ENCODE results near the gene RNASE4.

RNASE4 gene

GRCh38 chr14:20645481-20645880 is 38.9 kb upstream of the RNASE4 start:
- no peak for TF ChIP-seq ZBTB7A (IDR thresholded peaks at IDR 0.05; ENCODE audit: low read depth)
- TF ChIP-seq MAX (IDR thresholded peaks at IDR 0.05) = no peak
- no peak for TF ChIP-seq USF1 (IDR thresholded peaks at IDR 0.05)
- TF ChIP-seq YY1 (IDR thresholded peaks at IDR 0.05; ENCODE audit: low read depth) = no peak
- TF ChIP-seq EP300 (IDR thresholded peaks at IDR 0.05; ENCODE audit: borderline replicate concordance) = no peak
- TF ChIP-seq FOXM1 (IDR thresholded peaks at IDR 0.05; ENCODE audit: borderline replicate concordance, low read depth) = no peak
- no peak for TF ChIP-seq REST (IDR thresholded peaks at IDR 0.05; ENCODE audit: low read depth)
- TF ChIP-seq CEBPB (IDR thresholded peaks at IDR 0.05) = no peak
- TF ChIP-seq NFIC (IDR thresholded peaks at IDR 0.05) = no peak

- TF ChIP-seq RAD21 (IDR thresholded peaks at IDR 0.05; ENCODE audit: low read depth) (no peak), MAX (IDR thresholded peaks at IDR 0.05) (no peak), EGR1 (IDR thresholded peaks at IDR 0.05) (no peak), USF1 (IDR thresholded peaks at IDR 0.05) (no peak), YY1 (IDR thresholded peaks at IDR 0.05; ENCODE audit: low read depth) (no peak), CEBPB (IDR thresholded peaks at IDR 0.05) (no peak), REST (IDR thresholded peaks at IDR 0.05; ENCODE audit: low read depth) (no peak), FOXM1 (IDR thresholded peaks at IDR 0.05; ENCODE audit: borderline replicate concordance, low read depth) (no peak), TAF1 (IDR thresholded peaks at IDR 0.05; ENCODE audit: low read depth) (no peak), NFIC (IDR thresholded peaks at IDR 0.05) (no peak), TCF12 (IDR thresholded peaks at IDR 0.05; ENCODE audit: low read depth) (no peak), EP300 (IDR thresholded peaks at IDR 0.05; ENCODE audit: borderline replicate concordance) (no peak), CREB1 (IDR thresholded peaks at IDR 0.05; ENCODE audit: low read depth) (no peak), ZBTB7A (IDR thresholded peaks at IDR 0.05; ENCODE audit: low read depth) (no peak), TEAD4 (IDR thresholded peaks at IDR 0.05) (no peak)
Measured at GRCh38 chr14:20652996-20653975, 31.1 kb upstream of the RNASE4 start.

GRCh38 chr14:20655851-20656250 is 28.5 kb upstream of the RNASE4 start:
- no peak for TF ChIP-seq YY1 (IDR thresholded peaks at IDR 0.05; ENCODE audit: low read depth)
- no peak for TF ChIP-seq MAX (IDR thresholded peaks at IDR 0.05)
- no peak for TF ChIP-seq NFIC (IDR thresholded peaks at IDR 0.05)
- TF ChIP-seq TEAD4 (IDR thresholded peaks at IDR 0.05) = no peak
- TF ChIP-seq TAF1 (IDR thresholded peaks at IDR 0.05; ENCODE audit: low read depth) = no peak
- TF ChIP-seq REST (IDR thresholded peaks at IDR 0.05; ENCODE audit: low read depth) = no peak
- TF ChIP-seq TCF12 (IDR thresholded peaks at IDR 0.05; ENCODE audit: low read depth) = no peak
- no peak for TF ChIP-seq ZBTB7A (IDR thresholded peaks at IDR 0.05; ENCODE audit: low read depth)
- no peak for TF ChIP-seq CREB1 (IDR thresholded peaks at IDR 0.05; ENCODE audit: low read depth)
- no peak for TF ChIP-seq RAD21 (IDR thresholded peaks at IDR 0.05; ENCODE audit: low read depth)
- no peak for TF ChIP-seq USF1 (IDR thresholded peaks at IDR 0.05)
- TF ChIP-seq EP300 (IDR thresholded peaks at IDR 0.05; ENCODE audit: borderline replicate concordance) = no peak
- TF ChIP-seq FOXM1 (IDR thresholded peaks at IDR 0.05; ENCODE audit: borderline replicate concordance, low read depth) = no peak
- TF ChIP-seq CEBPB (IDR thresholded peaks at IDR 0.05) = no peak
- no peak for TF ChIP-seq EGR1 (IDR thresholded peaks at IDR 0.05)

Measured in Ishikawa (cell line).